ENCODE data around the gene THADA. TPM values are rescaled to one million over a fixed set of nuclear protein-coding genes. Genes with fewer than 3 reads are reported as not detected.

The THADA gene, protein sequence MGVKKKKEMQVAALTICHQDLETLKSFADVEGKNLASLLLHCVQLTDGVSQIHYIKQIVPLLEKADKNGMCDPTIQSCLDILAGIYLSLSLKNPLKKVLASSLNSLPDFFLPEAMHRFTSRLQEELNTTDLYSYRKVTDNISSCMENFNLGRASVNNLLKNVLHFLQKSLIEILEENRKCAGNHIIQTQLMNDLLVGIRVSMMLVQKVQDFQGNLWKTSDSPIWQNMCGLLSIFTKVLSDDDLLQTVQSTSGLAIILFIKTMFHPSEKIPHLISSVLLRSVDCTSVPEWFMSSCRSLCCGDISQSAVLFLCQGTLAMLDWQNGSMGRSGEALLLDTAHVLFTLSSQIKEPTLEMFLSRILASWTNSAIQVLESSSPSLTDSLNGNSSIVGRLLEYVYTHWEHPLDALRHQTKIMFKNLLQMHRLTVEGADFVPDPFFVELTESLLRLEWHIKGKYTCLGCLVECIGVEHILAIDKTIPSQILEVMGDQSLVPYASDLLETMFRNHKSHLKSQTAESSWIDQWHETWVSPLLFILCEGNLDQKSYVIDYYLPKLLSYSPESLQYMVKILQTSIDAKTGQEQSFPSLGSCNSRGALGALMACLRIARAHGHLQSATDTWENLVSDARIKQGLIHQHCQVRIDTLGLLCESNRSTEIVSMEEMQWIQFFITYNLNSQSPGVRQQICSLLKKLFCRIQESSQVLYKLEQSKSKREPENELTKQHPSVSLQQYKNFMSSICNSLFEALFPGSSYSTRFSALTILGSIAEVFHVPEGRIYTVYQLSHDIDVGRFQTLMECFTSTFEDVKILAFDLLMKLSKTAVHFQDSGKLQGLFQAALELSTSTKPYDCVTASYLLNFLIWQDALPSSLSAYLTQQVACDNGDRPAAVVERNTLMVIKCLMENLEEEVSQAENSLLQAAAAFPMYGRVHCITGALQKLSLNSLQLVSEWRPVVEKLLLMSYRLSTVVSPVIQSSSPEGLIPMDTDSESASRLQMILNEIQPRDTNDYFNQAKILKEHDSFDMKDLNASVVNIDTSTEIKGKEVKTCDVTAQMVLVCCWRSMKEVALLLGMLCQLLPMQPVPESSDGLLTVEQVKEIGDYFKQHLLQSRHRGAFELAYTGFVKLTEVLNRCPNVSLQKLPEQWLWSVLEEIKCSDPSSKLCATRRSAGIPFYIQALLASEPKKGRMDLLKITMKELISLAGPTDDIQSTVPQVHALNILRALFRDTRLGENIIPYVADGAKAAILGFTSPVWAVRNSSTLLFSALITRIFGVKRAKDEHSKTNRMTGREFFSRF (N-terminal part only)
- total RNA-seq = 43.2 and 51.4 TPM in 2 replicates

GRCh38 chr2:43595603-43596412 is at the start of gene THADA:
TSS of gene THADA (minus strand) at chr2:43596038. CDS start at chr2:43592392, 3,646 bp downstream.
- peak within 1 kb of the TSS; percentile 95 for H3K27ac Mint-ChIP-seq
- TF ChIP-seq, protein P1, sequence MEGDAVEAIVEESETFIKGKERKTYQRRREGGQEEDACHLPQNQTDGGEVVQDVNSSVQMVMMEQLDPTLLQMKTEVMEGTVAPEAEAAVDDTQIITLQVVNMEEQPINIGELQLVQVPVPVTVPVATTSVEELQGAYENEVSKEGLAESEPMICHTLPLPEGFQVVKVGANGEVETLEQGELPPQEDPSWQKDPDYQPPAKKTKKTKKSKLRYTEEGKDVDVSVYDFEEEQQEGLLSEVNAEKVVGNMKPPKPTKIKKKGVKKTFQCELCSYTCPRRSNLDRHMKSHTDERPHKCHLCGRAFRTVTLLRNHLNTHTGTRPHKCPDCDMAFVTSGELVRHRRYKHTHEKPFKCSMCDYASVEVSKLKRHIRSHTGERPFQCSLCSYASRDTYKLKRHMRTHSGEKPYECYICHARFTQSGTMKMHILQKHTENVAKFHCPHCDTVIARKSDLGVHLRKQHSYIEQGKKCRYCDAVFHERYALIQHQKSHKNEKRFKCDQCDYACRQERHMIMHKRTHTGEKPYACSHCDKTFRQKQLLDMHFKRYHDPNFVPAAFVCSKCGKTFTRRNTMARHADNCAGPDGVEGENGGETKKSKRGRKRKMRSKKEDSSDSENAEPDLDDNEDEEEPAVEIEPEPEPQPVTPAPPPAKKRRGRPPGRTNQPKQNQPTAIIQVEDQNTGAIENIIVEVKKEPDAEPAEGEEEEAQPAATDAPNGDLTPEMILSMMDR (IDR thresholded peaks at IDR 0.05) = no peak
- H3K36me3 Mint-ChIP-seq (ENCODE audit: low read depth) = peaks cover 26% of the 10 kb centered on the region
- POLR2A ChIA-PET = interaction anchor here (0.6 to 2.5 kb wide), 22 partner anchors 9 to 1459 kb away, joined by 3 to 25 read pairs (median 4); partner anchors contain the start of genes HAAO, LRPPRC, PLEKHH2 and PPM1B
- intact Hi-C loops (cut with micrococcal nuclease) = loop anchor here (1.0 to 5.0 kb wide), 8 partner anchors 16 to 1235 kb away; partner anchors contain the start of genes CAMKMT, COX7A2L, MTA3 and PPM1B
- CTCF ChIA-PET = interaction anchor here (0.5 to 2.4 kb wide), 5 partner anchors 10 to 401 kb away, joined by 3 to 11 read pairs (median 6); no protein-coding TSS in a partner anchor
- peak; percentile 98 for ATAC-seq (ENCODE audit: low read depth)
- peaks cover 27% of the 10 kb centered on the region for H3K4me1 Mint-ChIP-seq
- peak within 1 kb of the TSS; percentile 97 for H3K4me3 Mint-ChIP-seq
- no peaks in the 10 kb centered on the region for H3K27me3 Mint-ChIP-seq
- no peaks in the 10 kb centered on the region for H3K9me3 Mint-ChIP-seq
- peak; percentile 86 for DNase-seq

DNA sequence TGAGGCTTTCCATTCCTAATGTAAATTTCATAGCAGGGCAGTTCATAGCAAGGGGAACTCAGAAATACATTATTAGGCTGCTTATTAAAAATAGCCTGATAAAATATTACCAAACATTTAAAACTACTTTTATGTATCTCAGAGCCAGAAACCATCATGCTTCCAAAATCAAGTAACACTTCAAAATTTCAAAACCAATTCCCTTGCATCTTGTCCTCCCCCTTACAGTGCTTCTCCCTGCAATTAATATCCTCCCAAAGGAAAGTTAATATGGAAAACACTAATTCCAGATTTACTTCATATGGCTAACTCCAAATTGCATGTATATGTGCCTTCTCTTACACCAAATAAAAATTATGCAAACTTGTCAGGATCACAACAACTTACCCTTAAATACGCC is 47.8 kb upstream of the THADA start:
- peaks cover 11% of the 10 kb centered on the region for H3K27me3 Mint-ChIP-seq
- H3K9me3 Mint-ChIP-seq = peaks cover 3% of the 10 kb centered on the region
- no peak overlapping the region for H3K4me3 Mint-ChIP-seq
- POLR2A ChIA-PET = no interaction called here
- no peak for ATAC-seq (ENCODE audit: low read depth)
- TF ChIP-seq, protein P1 (IDR thresholded peaks at IDR 0.05) = no peak
- no peak for DNase-seq
- no peaks in the 10 kb centered on the region for H3K36me3 Mint-ChIP-seq (ENCODE audit: low read depth)
- intact Hi-C loops (cut with micrococcal nuclease) = no loop called here
- H3K27ac Mint-ChIP-seq = no peak overlapping the region
- CTCF ChIA-PET = no interaction called here
- no peaks in the 10 kb centered on the region for H3K4me1 Mint-ChIP-seq

DNA sequence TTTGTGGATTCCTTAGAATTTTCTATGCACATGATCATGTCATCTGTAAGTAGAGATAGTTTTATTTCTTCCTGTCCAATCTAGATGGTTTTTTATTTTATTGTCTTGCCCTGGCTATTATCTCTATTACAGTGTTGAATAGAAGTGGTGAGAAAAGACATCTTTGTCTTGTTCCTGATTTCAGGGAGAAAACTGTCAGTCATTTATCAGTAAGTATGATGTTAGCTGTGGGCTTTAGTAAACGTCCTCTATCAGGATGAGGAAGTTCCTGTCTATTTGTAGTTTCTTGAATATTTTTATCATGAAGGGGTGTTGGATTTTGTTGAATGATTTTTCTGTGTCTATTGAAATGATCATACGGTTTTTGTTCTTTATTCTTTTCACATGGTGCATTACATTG is 46.5 kb upstream of the THADA start:
- peaks cover 3% of the 10 kb centered on the region for H3K4me1 Mint-ChIP-seq
- ChIA-PET CTCF (no interaction called here), POLR2A (no interaction called here)
- TF ChIP-seq, protein P1 (IDR thresholded peaks at IDR 0.05) = no peak
- peaks cover 13% of the 10 kb centered on the region for H3K27me3 Mint-ChIP-seq
- H3K4me3 Mint-ChIP-seq = no peak overlapping the region
- DNase-seq (no peak), ATAC-seq (ENCODE audit: low read depth) (no peak)
- peaks cover 3% of the 10 kb centered on the region for H3K9me3 Mint-ChIP-seq
- H3K36me3 Mint-ChIP-seq (ENCODE audit: low read depth) = no peaks in the 10 kb centered on the region
- intact Hi-C loops (cut with micrococcal nuclease) = no loop called here
- H3K27ac Mint-ChIP-seq = no peak overlapping the region

- peaks cover 3% of the 10 kb centered on the region for H3K9me3 Mint-ChIP-seq
- no peak within 1 kb of the TSS for H3K27ac Mint-ChIP-seq
- peaks cover 13% of the 10 kb centered on the region for H3K4me1 Mint-ChIP-seq
- H3K36me3 Mint-ChIP-seq (ENCODE audit: low read depth) = no peaks in the 10 kb centered on the region
- ATAC-seq (ENCODE audit: low read depth) (peak; percentile 100), DNase-seq (peak; percentile 73)
- CTCF ChIA-PET = interaction anchor here (0.7 kb wide), 1 partner anchor 1098 kb away, joined by 3 read pairs; no protein-coding TSS in a partner anchor
- POLR2A ChIA-PET = interaction anchor here (0.7 to 1.0 kb wide), 2 partner anchors 41 to 59 kb away, joined by 3 to 7 read pairs; partner anchors contain the start of gene THADA
- H3K4me3 Mint-ChIP-seq = peak within 1 kb of the TSS; percentile 81
- intact Hi-C loops (cut with micrococcal nuclease) = loop anchor here (1.0 to 10.0 kb wide), 2 partner anchors 138 to 410 kb away; partner anchors contain the start of gene DYNC2LI1
- peaks cover 40% of the 10 kb centered on the region for H3K27me3 Mint-ChIP-seq
- TF ChIP-seq, protein P1 (IDR thresholded peaks at IDR 0.05) = no peak
Observed at GRCh38 chr2:43637030-43637803, 41.4 kb upstream of the THADA start, which contains the start of gene PLEKHH2. TSS of gene PLEKHH2 (plus strand) at chr2:43637260. CDS start at chr2:43644674, 7,414 bp downstream.

All from activated B cell treated with CpG ODN at 0.5 μM for 24 hours (primary cell).